SU-DHL-6 (cell line): ENCODE data around the gene LEMD3.

ENCODE experiments used
- EZH2phosphoT487 ChIP-seq: fragments of 200-600 bp; sonication (generic), shearing (Covaris generic); conservative IDR thresholded peaks from 2 replicates; pipeline ENCODE4 v1.6.1; 2018; ENCODE audit warnings: mild to moderate bottlenecking, antibody characterized with exemption, low read length, moderate library complexity, mixed read lengths
- TF ChIP-seq, protein P1 (sequence below): fragments of 200-600 bp; sonication (generic); IDR thresholded peaks from one replicate; pipeline ENCODE4 v1.5.1; 2017; ENCODE audit warnings: antibody characterized with exemption, mild to moderate bottlenecking, low read length, moderate library complexity; ENCODE audit not compliant: insufficient read depth, poor library complexity, severe bottlenecking

DNA sequence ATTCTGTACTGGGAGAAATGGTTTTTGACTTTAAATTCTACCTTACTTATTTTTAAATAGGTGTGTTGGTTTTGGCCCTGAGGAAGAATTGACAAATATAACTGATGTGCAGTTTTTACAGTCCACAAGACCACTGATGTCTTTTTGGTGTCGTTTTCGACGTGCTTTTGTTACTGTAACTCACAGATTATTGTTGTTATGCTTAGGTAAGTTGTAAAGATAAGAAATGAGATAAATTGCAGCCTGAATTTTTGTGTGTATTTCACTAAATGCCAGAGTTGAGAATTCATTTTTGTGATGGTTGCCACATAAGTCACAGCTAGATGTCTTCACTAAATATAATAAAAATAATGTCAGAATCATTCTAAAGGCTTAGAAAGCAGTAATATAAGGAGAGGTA is 69.2 kb downstream of the LEMD3 start:
- TF ChIP-seq, protein P1, sequence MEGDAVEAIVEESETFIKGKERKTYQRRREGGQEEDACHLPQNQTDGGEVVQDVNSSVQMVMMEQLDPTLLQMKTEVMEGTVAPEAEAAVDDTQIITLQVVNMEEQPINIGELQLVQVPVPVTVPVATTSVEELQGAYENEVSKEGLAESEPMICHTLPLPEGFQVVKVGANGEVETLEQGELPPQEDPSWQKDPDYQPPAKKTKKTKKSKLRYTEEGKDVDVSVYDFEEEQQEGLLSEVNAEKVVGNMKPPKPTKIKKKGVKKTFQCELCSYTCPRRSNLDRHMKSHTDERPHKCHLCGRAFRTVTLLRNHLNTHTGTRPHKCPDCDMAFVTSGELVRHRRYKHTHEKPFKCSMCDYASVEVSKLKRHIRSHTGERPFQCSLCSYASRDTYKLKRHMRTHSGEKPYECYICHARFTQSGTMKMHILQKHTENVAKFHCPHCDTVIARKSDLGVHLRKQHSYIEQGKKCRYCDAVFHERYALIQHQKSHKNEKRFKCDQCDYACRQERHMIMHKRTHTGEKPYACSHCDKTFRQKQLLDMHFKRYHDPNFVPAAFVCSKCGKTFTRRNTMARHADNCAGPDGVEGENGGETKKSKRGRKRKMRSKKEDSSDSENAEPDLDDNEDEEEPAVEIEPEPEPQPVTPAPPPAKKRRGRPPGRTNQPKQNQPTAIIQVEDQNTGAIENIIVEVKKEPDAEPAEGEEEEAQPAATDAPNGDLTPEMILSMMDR: no peak
- no peak for TF ChIP-seq EZH2phosphoT487
